ENCODE data around the gene OPN4. TPM values are rescaled to one million over a fixed set of nuclear protein-coding genes. Genes with fewer than 3 reads are reported as not detected.

OPN4 gene
- total and polyA plus RNA-seq, 2 experiments from 2014 or later, result not detected

DNA sequence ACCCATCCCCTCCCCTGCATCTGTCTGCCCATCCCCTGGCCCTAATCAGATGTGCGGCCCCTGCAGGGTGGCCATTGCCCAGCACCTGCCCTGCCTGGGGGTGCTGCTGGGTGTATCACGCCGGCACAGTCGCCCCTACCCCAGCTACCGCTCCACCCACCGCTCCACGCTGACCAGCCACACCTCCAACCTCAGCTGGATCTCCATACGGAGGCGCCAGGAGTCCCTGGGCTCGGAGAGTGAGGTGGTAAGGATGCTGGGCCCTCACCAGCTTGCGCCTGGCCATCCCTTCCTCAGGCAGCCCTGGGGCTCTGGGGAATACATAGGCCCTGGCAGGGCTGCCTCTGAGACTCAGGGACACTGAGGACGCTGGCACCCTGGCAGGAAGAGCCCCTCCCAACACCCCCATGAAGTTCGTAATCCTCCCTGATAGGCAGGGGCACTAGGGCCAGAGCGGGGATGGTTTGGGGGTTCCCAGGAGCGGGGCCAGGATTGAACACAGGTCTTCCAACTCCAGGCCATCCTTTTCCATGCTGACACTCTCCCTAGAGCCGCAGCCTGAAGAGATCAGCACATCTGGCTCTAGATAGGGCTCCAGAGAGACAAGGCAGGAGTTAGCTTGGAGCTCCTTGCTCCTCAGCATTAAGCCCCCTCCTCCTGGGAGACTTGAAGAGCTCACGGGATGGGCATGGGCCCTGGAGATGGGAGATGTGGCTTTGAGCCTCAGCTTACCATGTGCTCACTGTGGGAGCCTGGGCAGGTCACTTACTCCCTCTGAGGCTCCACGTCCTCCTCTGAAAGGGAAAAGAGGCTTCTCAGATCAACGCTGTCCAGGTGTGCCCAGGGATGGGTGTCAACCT, 8.1 kb downstream of the OPN4 start:
- Histone ChIP-seq H3K4me3 (no peak overlapping the region), H3K27me3 (no peaks in the 10 kb centered on the region), H3K9me3 (ENCODE audit: low read depth) (no peaks in the 10 kb centered on the region), H3K9me2 (replicated peaks; ENCODE audit: insufficient read depth) (no peaks in the 10 kb centered on the region), H3K4me2 (no peak overlapping the region), H2AFZ (no peak overlapping the region), H3K4me1 (ENCODE audit: insufficient read depth) (peaks cover 6% of the 10 kb centered on the region), H3K79me2 (no peaks in the 10 kb centered on the region), H4K20me1 (ENCODE audit: insufficient read depth, poor library complexity, severe bottlenecking) (no peaks in the 10 kb centered on the region), H3K27ac (no peak overlapping the region), H3K36me3 (replicated peaks; ENCODE audit: insufficient read depth, low read depth) (no peaks in the 10 kb centered on the region)
- TF ChIP-seq EZH2phosphoT487 (IDR thresholded peaks at IDR 0.05; ENCODE audit: low read depth, severe bottlenecking, unreplicated experiment) (no peak), EZH2 (IDR thresholded peaks at IDR 0.05; ENCODE audit: borderline replicate concordance) (no peak)
- TF ChIP-seq, protein P1, sequence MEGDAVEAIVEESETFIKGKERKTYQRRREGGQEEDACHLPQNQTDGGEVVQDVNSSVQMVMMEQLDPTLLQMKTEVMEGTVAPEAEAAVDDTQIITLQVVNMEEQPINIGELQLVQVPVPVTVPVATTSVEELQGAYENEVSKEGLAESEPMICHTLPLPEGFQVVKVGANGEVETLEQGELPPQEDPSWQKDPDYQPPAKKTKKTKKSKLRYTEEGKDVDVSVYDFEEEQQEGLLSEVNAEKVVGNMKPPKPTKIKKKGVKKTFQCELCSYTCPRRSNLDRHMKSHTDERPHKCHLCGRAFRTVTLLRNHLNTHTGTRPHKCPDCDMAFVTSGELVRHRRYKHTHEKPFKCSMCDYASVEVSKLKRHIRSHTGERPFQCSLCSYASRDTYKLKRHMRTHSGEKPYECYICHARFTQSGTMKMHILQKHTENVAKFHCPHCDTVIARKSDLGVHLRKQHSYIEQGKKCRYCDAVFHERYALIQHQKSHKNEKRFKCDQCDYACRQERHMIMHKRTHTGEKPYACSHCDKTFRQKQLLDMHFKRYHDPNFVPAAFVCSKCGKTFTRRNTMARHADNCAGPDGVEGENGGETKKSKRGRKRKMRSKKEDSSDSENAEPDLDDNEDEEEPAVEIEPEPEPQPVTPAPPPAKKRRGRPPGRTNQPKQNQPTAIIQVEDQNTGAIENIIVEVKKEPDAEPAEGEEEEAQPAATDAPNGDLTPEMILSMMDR (IDR thresholded peaks at IDR 0.05; ENCODE audit: poor library complexity), result no peak
- 89% methylated on average over 19 of the region's 19 CpGs for WGBS (ENCODE audit: low lambda C conversion rate, missing lambda C conversion rate)
- no peak for DNase-seq (ENCODE audit: low spot score)

DNA sequence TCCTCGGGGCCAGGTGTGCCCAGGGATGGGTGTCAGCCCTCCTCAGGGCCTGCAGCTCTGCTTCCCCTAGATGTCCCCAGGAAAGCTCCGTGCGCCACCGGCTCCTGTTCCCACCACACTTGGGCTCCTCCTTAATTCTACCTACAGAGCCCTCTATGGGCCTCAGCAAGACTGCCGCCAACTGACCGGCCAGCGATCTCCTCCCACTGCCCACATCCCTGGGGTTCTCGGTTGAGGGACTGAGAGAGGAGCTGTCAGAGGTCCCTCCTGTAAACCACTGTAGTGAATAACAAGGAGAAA, 8.6 kb downstream of the OPN4 start:
- Histone ChIP-seq H3K27ac (no peak overlapping the region), H3K36me3 (replicated peaks; ENCODE audit: insufficient read depth, low read depth) (no peaks in the 10 kb centered on the region), H3K9me3 (ENCODE audit: low read depth) (no peaks in the 10 kb centered on the region), H3K79me2 (no peaks in the 10 kb centered on the region), H4K20me1 (ENCODE audit: insufficient read depth, poor library complexity, severe bottlenecking) (no peaks in the 10 kb centered on the region), H3K4me3 (no peak overlapping the region), H3K4me1 (ENCODE audit: insufficient read depth) (peaks cover 6% of the 10 kb centered on the region), H3K4me2 (no peak overlapping the region), H2AFZ (no peak overlapping the region), H3K9me2 (replicated peaks; ENCODE audit: insufficient read depth) (no peaks in the 10 kb centered on the region), H3K27me3 (no peaks in the 10 kb centered on the region)
- TF ChIP-seq EZH2phosphoT487 (IDR thresholded peaks at IDR 0.05; ENCODE audit: low read depth, severe bottlenecking, unreplicated experiment) (no peak), EZH2 (IDR thresholded peaks at IDR 0.05; ENCODE audit: borderline replicate concordance) (no peak)
- TF ChIP-seq, protein P1 (IDR thresholded peaks at IDR 0.05; ENCODE audit: poor library complexity), result no peak
- DNase-seq (ENCODE audit: low spot score), result no peak
- 78% methylated on average over 8 of the region's 8 CpGs for WGBS (ENCODE audit: low lambda C conversion rate, missing lambda C conversion rate)

DNA sequence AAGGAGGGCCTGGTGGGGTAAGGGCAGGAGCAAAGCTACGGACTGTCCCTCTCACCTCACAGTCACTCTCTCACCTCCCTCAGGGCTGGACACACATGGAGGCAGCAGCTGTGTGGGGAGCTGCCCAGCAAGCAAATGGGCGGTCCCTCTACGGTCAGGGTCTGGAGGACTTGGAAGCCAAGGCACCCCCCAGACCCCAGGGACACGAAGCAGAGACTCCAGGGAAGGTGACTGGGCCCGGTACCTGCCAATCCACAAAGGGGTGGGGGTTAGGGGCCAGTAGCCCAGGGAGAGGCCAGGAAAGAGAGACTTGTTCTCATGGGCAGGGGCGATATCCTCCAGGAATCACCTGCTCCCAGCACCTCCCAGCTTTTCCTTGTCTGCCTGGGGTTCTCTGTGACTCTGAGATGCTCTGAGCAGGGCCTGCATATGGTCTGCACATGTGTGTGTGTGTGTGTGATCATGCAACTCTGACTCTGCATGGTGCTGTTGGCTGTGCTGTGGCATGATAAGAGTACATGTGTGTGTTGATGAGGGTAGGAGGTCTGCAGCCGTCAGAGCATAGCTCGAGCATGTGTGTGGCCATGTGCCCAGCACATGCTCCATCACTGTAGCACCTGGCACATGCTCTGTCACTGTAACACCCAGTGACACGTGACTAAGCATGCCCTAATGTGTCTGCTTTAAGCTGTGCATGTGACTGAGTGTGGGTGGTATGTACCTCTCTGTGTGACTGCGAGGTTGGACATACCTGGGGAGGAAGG, 9.4 kb downstream of the OPN4 start:
- H4K20me1 ChIP-seq (ENCODE audit: insufficient read depth, poor library complexity, severe bottlenecking), result no peaks in the 10 kb centered on the region
- WGBS (ENCODE audit: low lambda C conversion rate, missing lambda C conversion rate), result 87% methylated on average over 10 of the region's 10 CpGs
- no peak for DNase-seq (ENCODE audit: low spot score)
- no peak overlapping the region for H3K27ac ChIP-seq
- H2AFZ ChIP-seq, result no peak overlapping the region
- H3K4me3 ChIP-seq, result no peak overlapping the region
- H3K9me3 ChIP-seq (ENCODE audit: low read depth), result no peaks in the 10 kb centered on the region
- H3K9me2 ChIP-seq (replicated peaks; ENCODE audit: insufficient read depth), result no peaks in the 10 kb centered on the region
- TF ChIP-seq EZH2phosphoT487 (IDR thresholded peaks at IDR 0.05; ENCODE audit: low read depth, severe bottlenecking, unreplicated experiment), result no peak
- TF ChIP-seq EZH2 (IDR thresholded peaks at IDR 0.05; ENCODE audit: borderline replicate concordance), result no peak
- TF ChIP-seq, protein P1 (IDR thresholded peaks at IDR 0.05; ENCODE audit: poor library complexity), result no peak
- H3K27me3 ChIP-seq, result no peaks in the 10 kb centered on the region
- H3K79me2 ChIP-seq, result no peaks in the 10 kb centered on the region
- peaks cover 6% of the 10 kb centered on the region for H3K4me1 ChIP-seq (ENCODE audit: insufficient read depth)
- H3K4me2 ChIP-seq, result no peak overlapping the region
- H3K36me3 ChIP-seq (replicated peaks; ENCODE audit: insufficient read depth, low read depth), result no peaks in the 10 kb centered on the region
